ENCODE measurements around the gene ENDOD1. TPM values are rescaled to one million over a fixed set of nuclear protein-coding genes. Genes with fewer than 3 reads are reported as not detected.

ENDOD1 gene
- total and polyA plus RNA-seq, 4 donors: 2.2 to 35.6 (median 5.9) TPM

DNA sequence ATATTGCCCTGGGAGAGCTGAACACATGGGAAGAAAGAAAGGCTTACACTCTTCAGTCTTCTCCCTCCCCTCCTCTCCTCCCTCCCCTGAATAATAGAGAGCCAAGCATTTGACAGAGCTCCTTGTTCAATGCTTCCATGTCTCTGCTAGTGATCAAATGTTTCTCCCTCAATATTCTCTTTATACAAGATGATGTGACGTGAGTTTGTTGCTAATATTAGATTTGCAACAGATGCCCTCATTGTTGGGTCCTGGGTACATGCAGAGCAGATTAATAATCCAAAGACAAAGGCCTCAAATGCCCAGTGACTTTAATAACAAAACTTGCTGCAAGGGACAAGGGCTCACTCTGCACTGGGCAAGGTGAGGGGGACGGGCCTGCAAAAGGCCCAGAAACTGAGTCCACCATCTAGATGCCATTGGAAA is 7.1 kb upstream of the ENDOD1 start:
- no peaks in the 10 kb centered on the region for H3K9me3 ChIP-seq (ENCODE audit: control insufficient read depth in 4 of 4, low read length in 3 of 4)
- WGBS: 95% methylated on average over 2 of the region's 2 CpGs
- DNase-seq (ENCODE audit: low spot score): no peak
- no peaks in the 10 kb centered on the region for H3K27me3 ChIP-seq (ENCODE audit: control insufficient read depth in 4 of 4, insufficient read depth in 4 of 4, low read length in 3 of 4)
- H3K4me1 ChIP-seq (ENCODE audit: control insufficient read depth in 4 of 4, insufficient read depth in 4 of 4, low read length in 3 of 4): no peaks in the 10 kb centered on the region
- no peak overlapping the region for H3K9ac ChIP-seq (ENCODE audit: low read depth in 1 of 2, low read length in 2 of 2)
- H3K4me3 ChIP-seq (ENCODE audit: low read depth in 1 of 3, low read length in 3 of 3): no peak overlapping the region
- TF ChIP-seq JUND (IDR thresholded peaks at IDR 0.05) (no peak), SP1 (IDR thresholded peaks at IDR 0.05) (no peak), YY1 (IDR thresholded peaks at IDR 0.05) (no peak), RXRA (IDR thresholded peaks at IDR 0.05) (no peak)
- TF ChIP-seq, protein P1, sequence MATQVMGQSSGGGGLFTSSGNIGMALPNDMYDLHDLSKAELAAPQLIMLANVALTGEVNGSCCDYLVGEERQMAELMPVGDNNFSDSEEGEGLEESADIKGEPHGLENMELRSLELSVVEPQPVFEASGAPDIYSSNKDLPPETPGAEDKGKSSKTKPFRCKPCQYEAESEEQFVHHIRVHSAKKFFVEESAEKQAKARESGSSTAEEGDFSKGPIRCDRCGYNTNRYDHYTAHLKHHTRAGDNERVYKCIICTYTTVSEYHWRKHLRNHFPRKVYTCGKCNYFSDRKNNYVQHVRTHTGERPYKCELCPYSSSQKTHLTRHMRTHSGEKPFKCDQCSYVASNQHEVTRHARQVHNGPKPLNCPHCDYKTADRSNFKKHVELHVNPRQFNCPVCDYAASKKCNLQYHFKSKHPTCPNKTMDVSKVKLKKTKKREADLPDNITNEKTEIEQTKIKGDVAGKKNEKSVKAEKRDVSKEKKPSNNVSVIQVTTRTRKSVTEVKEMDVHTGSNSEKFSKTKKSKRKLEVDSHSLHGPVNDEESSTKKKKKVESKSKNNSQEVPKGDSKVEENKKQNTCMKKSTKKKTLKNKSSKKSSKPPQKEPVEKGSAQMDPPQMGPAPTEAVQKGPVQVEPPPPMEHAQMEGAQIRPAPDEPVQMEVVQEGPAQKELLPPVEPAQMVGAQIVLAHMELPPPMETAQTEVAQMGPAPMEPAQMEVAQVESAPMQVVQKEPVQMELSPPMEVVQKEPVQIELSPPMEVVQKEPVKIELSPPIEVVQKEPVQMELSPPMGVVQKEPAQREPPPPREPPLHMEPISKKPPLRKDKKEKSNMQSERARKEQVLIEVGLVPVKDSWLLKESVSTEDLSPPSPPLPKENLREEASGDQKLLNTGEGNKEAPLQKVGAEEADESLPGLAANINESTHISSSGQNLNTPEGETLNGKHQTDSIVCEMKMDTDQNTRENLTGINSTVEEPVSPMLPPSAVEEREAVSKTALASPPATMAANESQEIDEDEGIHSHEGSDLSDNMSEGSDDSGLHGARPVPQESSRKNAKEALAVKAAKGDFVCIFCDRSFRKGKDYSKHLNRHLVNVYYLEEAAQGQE (IDR thresholded peaks at IDR 0.05): no peak
- no peaks in the 10 kb centered on the region for H3K36me3 ChIP-seq (ENCODE audit: control insufficient read depth in 4 of 4, insufficient read depth in 3 of 4, low read depth in 1 of 4, low read length in 3 of 4)
- no peak overlapping the region for H3K27ac ChIP-seq (ENCODE audit: low read depth in 1 of 2, low read length in 2 of 2)

DNA sequence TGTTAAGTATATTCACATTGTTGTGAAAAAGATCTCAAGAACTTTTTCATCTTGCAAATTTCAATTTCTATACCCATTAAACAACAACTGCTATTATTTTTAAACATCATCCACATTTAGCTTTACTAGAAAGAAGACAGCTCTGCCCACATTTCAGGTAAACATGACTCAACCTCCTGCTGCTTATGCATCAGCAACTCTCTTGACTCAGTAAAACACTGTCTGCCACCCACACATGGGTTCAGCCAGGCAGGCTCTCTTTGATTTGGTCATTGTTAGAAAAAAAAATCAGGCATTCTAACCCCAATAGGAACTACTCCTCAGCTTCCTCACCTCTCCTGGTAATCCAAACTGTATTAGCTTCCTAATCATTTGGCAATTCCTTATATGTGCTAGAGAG is 5.1 kb upstream of the ENDOD1 start:
- Histone ChIP-seq H3K9me3 (ENCODE audit: control insufficient read depth in 4 of 4, low read length in 3 of 4) (no peaks in the 10 kb centered on the region), H3K36me3 (ENCODE audit: control insufficient read depth in 4 of 4, insufficient read depth in 3 of 4, low read depth in 1 of 4, low read length in 3 of 4) (no peaks in the 10 kb centered on the region), H3K4me3 (ENCODE audit: low read depth in 1 of 3, low read length in 3 of 3) (no peak overlapping the region), H3K27ac (ENCODE audit: low read depth in 1 of 2, low read length in 2 of 2) (no peak overlapping the region), H3K27me3 (ENCODE audit: control insufficient read depth in 4 of 4, insufficient read depth in 4 of 4, low read length in 3 of 4) (no peaks in the 10 kb centered on the region), H3K9ac (ENCODE audit: low read depth in 1 of 2, low read length in 2 of 2) (no peak overlapping the region), H3K4me1 (ENCODE audit: control insufficient read depth in 4 of 4, insufficient read depth in 4 of 4, low read length in 3 of 4) (peaks cover 0 to 8% (median 3%) of the 10 kb centered on the region in 4 donors)
- TF ChIP-seq NR2F2 (IDR thresholded peaks at IDR 0.05): no peak
- TF ChIP-seq FOXA1 (IDR thresholded peaks at IDR 0.05): no peak
- no peak for TF ChIP-seq MAX (IDR thresholded peaks at IDR 0.05)
- TF ChIP-seq, protein P2, sequence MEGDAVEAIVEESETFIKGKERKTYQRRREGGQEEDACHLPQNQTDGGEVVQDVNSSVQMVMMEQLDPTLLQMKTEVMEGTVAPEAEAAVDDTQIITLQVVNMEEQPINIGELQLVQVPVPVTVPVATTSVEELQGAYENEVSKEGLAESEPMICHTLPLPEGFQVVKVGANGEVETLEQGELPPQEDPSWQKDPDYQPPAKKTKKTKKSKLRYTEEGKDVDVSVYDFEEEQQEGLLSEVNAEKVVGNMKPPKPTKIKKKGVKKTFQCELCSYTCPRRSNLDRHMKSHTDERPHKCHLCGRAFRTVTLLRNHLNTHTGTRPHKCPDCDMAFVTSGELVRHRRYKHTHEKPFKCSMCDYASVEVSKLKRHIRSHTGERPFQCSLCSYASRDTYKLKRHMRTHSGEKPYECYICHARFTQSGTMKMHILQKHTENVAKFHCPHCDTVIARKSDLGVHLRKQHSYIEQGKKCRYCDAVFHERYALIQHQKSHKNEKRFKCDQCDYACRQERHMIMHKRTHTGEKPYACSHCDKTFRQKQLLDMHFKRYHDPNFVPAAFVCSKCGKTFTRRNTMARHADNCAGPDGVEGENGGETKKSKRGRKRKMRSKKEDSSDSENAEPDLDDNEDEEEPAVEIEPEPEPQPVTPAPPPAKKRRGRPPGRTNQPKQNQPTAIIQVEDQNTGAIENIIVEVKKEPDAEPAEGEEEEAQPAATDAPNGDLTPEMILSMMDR (IDR thresholded peaks at IDR 0.05; ENCODE audit: low read depth, low read length, missing input control): no peak
- TF ChIP-seq FOXA2 (IDR thresholded peaks at IDR 0.05): no peak
- no peak for TF ChIP-seq HNF4G (IDR thresholded peaks at IDR 0.05)
- TF ChIP-seq RXRA (IDR thresholded peaks at IDR 0.05): no peak
- TF ChIP-seq GABPA (IDR thresholded peaks at IDR 0.05 in 1 of 2, conservative IDR thresholded peaks at IDR 0.05 in 1 of 2): no peak
- TF ChIP-seq HNF4A (conservative IDR thresholded peaks at IDR 0.05): no peak
- TF ChIP-seq YY1 (IDR thresholded peaks at IDR 0.05): no peak
- TF ChIP-seq RAD21 (IDR thresholded peaks at IDR 0.05): no peak
- no peak for TF ChIP-seq TAF1 (conservative IDR thresholded peaks at IDR 0.05)
- no peak for TF ChIP-seq SP1 (IDR thresholded peaks at IDR 0.05)
- TF ChIP-seq, protein P3, sequence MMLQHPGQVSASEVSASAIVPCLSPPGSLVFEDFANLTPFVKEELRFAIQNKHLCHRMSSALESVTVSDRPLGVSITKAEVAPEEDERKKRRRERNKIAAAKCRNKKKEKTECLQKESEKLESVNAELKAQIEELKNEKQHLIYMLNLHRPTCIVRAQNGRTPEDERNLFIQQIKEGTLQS (IDR thresholded peaks at IDR 0.05): no peak
- TF ChIP-seq, protein P1 (IDR thresholded peaks at IDR 0.05): no peak
- TF ChIP-seq JUND (IDR thresholded peaks at IDR 0.05): no peak
- no peak for DNase-seq (ENCODE audit: low spot score)

Measured in liver (tissue), 9 donors.